ENCODE results near the gene ULK1.

GRCh38 chr12:131863711-131864396, 30.6 kb upstream of the ULK1 start:
- TF ChIP-seq POLR2A (IDR thresholded peaks at IDR 0.05) (no peak), CTCF (IDR thresholded peaks at IDR 0.05) (no peak), EP300 (IDR thresholded peaks at IDR 0.05) (no peak)

Data from ovary (tissue), 3 donors.